ENCODE results near the gene STOML1. TPM values are rescaled to one million over a fixed set of nuclear protein-coding genes. Genes with fewer than 3 reads are reported as not detected.

Gene STOML1
- total and polyA plus RNA-seq, 2 donors from 2014 or later: 15.0 to 22.2 TPM

DNA sequence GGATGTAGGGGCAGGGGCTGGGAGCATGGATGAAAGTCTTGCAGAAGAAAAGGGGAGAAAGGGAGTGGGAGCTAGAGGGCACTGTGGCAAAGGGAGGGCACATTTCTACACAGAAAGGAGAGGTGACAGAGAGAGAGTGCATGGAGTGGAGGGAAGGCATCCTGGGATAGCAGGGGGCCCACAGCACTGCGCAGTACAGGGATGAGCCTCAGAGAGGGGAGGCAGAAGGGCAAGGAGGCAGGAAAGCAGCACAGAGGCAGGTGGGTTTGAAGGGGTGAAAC, 5.4 kb downstream of the STOML1 start:
- DNase-seq (no peak), FAIRE-seq (no peak)
- Histone ChIP-seq H3K27ac (ENCODE audit: low read depth in 2 of 2, low read length in 2 of 2) (peak overlapping the region; percentile 19 to 51), H3K4me3 (ENCODE audit: low read length in 3 of 3) (no peak overlapping the region), H3K9ac (ENCODE audit: low read length in 3 of 3) (peak overlapping the region in 1 of 3 donors; percentile 36), H3K9me3 (ENCODE audit: control insufficient read depth in 2 of 3, insufficient read depth in 1 of 3, low read length in 3 of 3) (no peaks in the 10 kb centered on the region), H3K27me3 (ENCODE audit: control insufficient read depth, insufficient read depth, low read length) (no peaks in the 10 kb centered on the region), H3K4me1 (ENCODE audit: control insufficient read depth in 2 of 3, insufficient read depth in 2 of 3, low read depth in 1 of 3, low read length in 3 of 3) (peaks cover 0 to 45% (median 19%) of the 10 kb centered on the region in 3 donors), H3K36me3 (ENCODE audit: control insufficient read depth in 2 of 3, insufficient read depth in 3 of 3, low read length in 3 of 3) (no peaks in the 10 kb centered on the region)
- TF ChIP-seq, protein P1, sequence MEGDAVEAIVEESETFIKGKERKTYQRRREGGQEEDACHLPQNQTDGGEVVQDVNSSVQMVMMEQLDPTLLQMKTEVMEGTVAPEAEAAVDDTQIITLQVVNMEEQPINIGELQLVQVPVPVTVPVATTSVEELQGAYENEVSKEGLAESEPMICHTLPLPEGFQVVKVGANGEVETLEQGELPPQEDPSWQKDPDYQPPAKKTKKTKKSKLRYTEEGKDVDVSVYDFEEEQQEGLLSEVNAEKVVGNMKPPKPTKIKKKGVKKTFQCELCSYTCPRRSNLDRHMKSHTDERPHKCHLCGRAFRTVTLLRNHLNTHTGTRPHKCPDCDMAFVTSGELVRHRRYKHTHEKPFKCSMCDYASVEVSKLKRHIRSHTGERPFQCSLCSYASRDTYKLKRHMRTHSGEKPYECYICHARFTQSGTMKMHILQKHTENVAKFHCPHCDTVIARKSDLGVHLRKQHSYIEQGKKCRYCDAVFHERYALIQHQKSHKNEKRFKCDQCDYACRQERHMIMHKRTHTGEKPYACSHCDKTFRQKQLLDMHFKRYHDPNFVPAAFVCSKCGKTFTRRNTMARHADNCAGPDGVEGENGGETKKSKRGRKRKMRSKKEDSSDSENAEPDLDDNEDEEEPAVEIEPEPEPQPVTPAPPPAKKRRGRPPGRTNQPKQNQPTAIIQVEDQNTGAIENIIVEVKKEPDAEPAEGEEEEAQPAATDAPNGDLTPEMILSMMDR (IDR thresholded peaks at IDR 0.05; ENCODE audit: borderline replicate concordance, extremely low read depth, insufficient read depth): no peak
- intact Hi-C loops (cut with DNase I): loop anchor here (10.0 kb wide), 1 partner anchor 58 kb away; no protein-coding TSS in a partner anchor

DNA sequence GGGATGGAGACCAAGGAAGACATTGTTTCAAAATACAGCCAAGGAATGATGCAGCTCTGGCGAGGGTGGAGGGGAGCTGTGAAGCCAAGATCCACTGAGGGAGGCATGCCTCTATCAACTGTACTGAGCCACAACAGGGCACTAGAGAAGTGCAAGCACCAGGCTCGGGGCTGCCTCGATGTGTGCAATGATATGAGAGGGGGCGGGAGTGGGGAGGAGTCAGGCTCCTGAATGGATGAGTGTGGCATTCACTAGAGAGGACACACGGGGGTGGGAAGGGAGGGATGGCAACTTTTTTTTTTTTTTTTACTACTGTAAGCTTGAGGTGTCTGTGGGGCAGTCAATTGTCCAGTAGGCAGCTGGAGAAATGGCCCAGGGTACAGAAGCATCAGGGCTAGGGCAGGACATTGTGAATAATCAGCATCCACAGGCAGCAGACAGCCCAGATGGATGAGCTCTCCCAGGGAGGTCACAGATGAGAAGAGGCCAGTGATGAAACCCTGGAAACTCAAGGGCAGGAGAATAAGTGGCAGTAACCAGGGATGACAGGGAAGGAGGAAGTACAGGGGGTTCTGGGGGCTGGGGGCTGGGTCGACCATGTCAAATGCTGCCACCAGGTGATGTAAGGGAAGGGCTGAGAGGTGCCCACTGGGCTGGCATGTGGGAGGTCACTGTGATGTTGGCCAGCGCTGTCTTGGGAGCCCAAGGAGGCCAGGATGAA, 5.9 kb downstream of the STOML1 start:
- H3K27me3 ChIP-seq (ENCODE audit: control insufficient read depth, insufficient read depth, low read length): no peaks in the 10 kb centered on the region
- H3K27ac ChIP-seq (ENCODE audit: low read depth in 2 of 2, low read length in 2 of 2): peak overlapping the region; percentile 15 to 19
- TF ChIP-seq, protein P1 (IDR thresholded peaks at IDR 0.05; ENCODE audit: borderline replicate concordance, extremely low read depth, insufficient read depth): no peak
- H3K4me3 ChIP-seq (ENCODE audit: low read length in 3 of 3): no peak overlapping the region
- FAIRE-seq: no peak
- intact Hi-C loops (cut with DNase I): loop anchor here (10.0 kb wide), 1 partner anchor 59 kb away; no protein-coding TSS in a partner anchor
- no peak overlapping the region for H3K9ac ChIP-seq (ENCODE audit: low read length in 3 of 3)
- no peak for DNase-seq
- H3K4me1 ChIP-seq (ENCODE audit: control insufficient read depth in 2 of 3, insufficient read depth in 2 of 3, low read depth in 1 of 3, low read length in 3 of 3): peaks cover 0 to 43% (median 16%) of the 10 kb centered on the region in 3 donors
- no peaks in the 10 kb centered on the region for H3K9me3 ChIP-seq (ENCODE audit: control insufficient read depth in 2 of 3, insufficient read depth in 1 of 3, low read length in 3 of 3)
- H3K36me3 ChIP-seq (ENCODE audit: control insufficient read depth in 2 of 3, insufficient read depth in 3 of 3, low read length in 3 of 3): no peaks in the 10 kb centered on the region

DNA sequence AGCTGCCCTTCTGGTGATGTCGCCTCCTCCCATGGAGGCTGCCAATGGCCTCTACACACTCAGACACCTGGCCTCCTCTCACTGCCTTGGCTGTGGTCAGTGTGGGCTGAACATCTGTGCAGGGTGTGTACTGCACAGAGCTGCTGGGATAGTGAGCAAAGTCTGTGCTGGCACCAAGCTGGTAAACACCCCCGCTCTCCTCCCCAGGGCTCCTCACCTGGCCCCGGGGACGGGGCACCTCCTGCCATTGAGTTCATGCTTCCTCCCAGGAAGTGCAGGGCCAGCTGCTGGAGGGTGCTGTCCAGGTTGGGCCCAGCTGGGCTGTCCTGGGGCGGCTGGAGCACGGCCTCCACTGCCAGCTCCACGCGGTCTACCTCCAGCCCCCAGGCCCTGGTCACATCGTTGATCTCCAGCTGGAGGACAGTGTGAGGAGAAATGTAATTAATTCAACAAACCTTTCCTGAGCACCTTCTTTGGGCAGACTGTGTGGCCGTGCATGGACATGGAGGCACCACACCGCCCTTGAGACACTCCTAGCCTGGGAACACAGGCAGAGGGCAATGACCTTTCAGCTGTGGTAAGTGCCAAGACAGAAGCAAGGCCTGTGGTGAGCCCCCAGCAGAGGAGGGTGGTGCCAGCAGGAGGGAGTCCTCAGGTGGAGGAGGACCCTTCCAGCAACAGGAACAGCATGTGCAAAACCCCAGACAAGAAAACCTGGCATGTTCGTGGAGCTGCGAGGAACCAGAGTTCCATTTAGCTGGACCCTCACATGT, 6.8 kb downstream of the STOML1 start:
- H3K36me3 ChIP-seq (ENCODE audit: control insufficient read depth in 2 of 3, insufficient read depth in 3 of 3, low read length in 3 of 3): no peaks in the 10 kb centered on the region
- no peak overlapping the region for H3K27ac ChIP-seq (ENCODE audit: low read depth in 2 of 2, low read length in 2 of 2)
- H3K9ac ChIP-seq (ENCODE audit: low read length in 3 of 3): no peak overlapping the region
- H3K27me3 ChIP-seq (ENCODE audit: control insufficient read depth, insufficient read depth, low read length): no peaks in the 10 kb centered on the region
- peaks cover 0 to 37% (median 14%) of the 10 kb centered on the region in 3 donors for H3K4me1 ChIP-seq (ENCODE audit: control insufficient read depth in 2 of 3, insufficient read depth in 2 of 3, low read depth in 1 of 3, low read length in 3 of 3)
- TF ChIP-seq, protein P1 (IDR thresholded peaks at IDR 0.05; ENCODE audit: borderline replicate concordance, extremely low read depth, insufficient read depth): no peak
- FAIRE-seq: no peak
- intact Hi-C loops (cut with DNase I): loop anchor here (10.0 kb wide), 1 partner anchor 60 kb away; no protein-coding TSS in a partner anchor
- DNase-seq: peak in 1 of 5 donors; percentile 50
- H3K4me3 ChIP-seq (ENCODE audit: low read length in 3 of 3): no peak overlapping the region
- H3K9me3 ChIP-seq (ENCODE audit: control insufficient read depth in 2 of 3, insufficient read depth in 1 of 3, low read length in 3 of 3): no peaks in the 10 kb centered on the region

All from kidney (tissue), 14 donors.